MM.1S (cell line): ENCODE results near the gene SLC7A8.

Experiments used
- DNase-seq: peaks from one replicate; pipeline ENCODE4 v3.0.0-alpha.2; 2015
- H2AFZ ChIP-seq: fragments of 300-600 bp; sonication (generic); 2 replicates; pipeline ENCODE4 v1.6.0; 2016; ENCODE audit warnings: antibody characterized with exemption, low read length
- H3F3A ChIP-seq: fragments of 300-600 bp; sonication (generic); 2 replicates; pipeline ENCODE4 v1.6.1; 2016; ENCODE audit warnings: mild to moderate bottlenecking, antibody characterized with exemption, low read length, moderate library complexity, mixed read lengths; ENCODE audit not compliant: insufficient read depth
- H3K27ac ChIP-seq: fragments of 300-600 bp; sonication (generic); 2 replicates; pipeline ENCODE4 v1.5.1; 2016; ENCODE audit warnings: mild to moderate bottlenecking, low read length
- H3K27me3 ChIP-seq: fragments of 300-600 bp; sonication (generic); replicated peaks from 2 replicates; pipeline ENCODE4 v1.6.0; 2016; ENCODE audit warnings: low read length; ENCODE audit not compliant: insufficient read depth
- H3K36me3 ChIP-seq: fragments of 300-600 bp; sonication (generic); replicated peaks from 2 replicates; pipeline ENCODE4 v1.6.1; 2016; ENCODE audit warnings: mild to moderate bottlenecking, low read length, mixed read lengths; ENCODE audit not compliant: insufficient read depth
- H3K4me1 ChIP-seq: fragments of 300-600 bp; sonication (generic); 2 replicates; pipeline ENCODE4 v1.6.1; 2016; ENCODE audit warnings: low read length, mixed read lengths
- H3K4me2 ChIP-seq: fragments of 300-600 bp; sonication (generic); 2 replicates; pipeline ENCODE4 v1.6.0; 2016; ENCODE audit warnings: low read depth, low read length
- H3K4me3 ChIP-seq: fragments of 300-600 bp; sonication (generic); 2 replicates; pipeline ENCODE4 v1.5.1; 2016; ENCODE audit warnings: low read length, mixed read lengths
- H3K79me2 ChIP-seq: fragments of 300-600 bp; sonication (generic); 2 replicates; pipeline ENCODE4 v1.6.1; 2016; ENCODE audit warnings: mixed run types, low read length, mixed read lengths
- H3K9ac ChIP-seq: fragments of 300-600 bp; sonication (generic); 2 replicates; pipeline ENCODE4 v1.6.1; 2016; ENCODE audit warnings: low read length, mixed read lengths
- H3K9me2 ChIP-seq: fragments of 300-600 bp; sonication (generic); replicated peaks from 2 replicates; pipeline ENCODE4 v1.6.1; 2016; ENCODE audit warnings: mild to moderate bottlenecking, low read length, mixed read lengths; ENCODE audit not compliant: insufficient read depth
- H3K9me3 ChIP-seq: fragments of 300-600 bp; sonication (generic); replicated peaks from 2 replicates; pipeline ENCODE4 v1.6.1; 2016; ENCODE audit warnings: mild to moderate bottlenecking, low read length, mixed read lengths; ENCODE audit not compliant: insufficient read depth
- H4K20me1 ChIP-seq: fragments of 300-600 bp; sonication (generic); 2 replicates; pipeline ENCODE4 v1.6.1; 2016; ENCODE audit warnings: mild to moderate bottlenecking, low read length, moderate library complexity, mixed read lengths; ENCODE audit not compliant: insufficient read depth
- EZH2 ChIP-seq: fragments of 300-600 bp; sonication (generic); optimal IDR thresholded peaks from 2 replicates; pipeline ENCODE3; 2017; ENCODE audit warnings: low read depth, mild to moderate bottlenecking, antibody characterized with exemption, low read length, mixed read lengths
- EZH2phosphoT487 ChIP-seq: fragments of 300-600 bp; sonication (generic); IDR thresholded peaks from 2 replicates; pipeline ENCODE4 v1.6.1; 2018; ENCODE audit warnings: antibody characterized with exemption, low read length
- TF ChIP-seq, protein P1 (sequence below): fragments of 300-600 bp; sonication (generic); IDR thresholded peaks from 2 replicates; pipeline ENCODE4 v1.5.1; 2016; ENCODE audit warnings: antibody characterized with exemption, low read length, mixed read lengths

SLC7A8 gene

DNA sequence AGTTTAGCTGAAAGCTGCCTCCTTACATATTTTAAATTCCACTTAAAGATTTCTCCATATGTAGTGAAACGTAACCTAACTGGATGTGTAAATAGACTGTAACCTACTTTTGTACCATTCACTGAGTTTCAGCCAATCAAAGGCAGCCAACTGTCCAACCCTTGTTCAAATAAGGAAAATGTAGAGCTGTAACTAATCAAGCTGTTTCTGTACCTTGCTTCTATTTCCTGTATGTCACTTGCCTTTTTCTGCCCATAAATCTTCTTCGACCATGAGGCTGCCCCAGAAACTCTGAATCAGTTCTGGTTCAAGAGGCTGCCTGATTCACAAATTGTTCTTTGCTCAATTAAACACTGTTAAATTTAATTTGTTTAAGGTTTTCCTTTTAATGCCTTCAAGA lies 6.3 kb downstream of the SLC7A8 start:
- Histone ChIP-seq H3F3A (no peaks in the 10 kb centered on the region), H3K4me1 (no peaks in the 10 kb centered on the region), H3K9ac (no peak overlapping the region), H3K4me3 (no peak overlapping the region), H3K79me2 (no peaks in the 10 kb centered on the region), H3K9me3 (no peaks in the 10 kb centered on the region), H3K36me3 (no peaks in the 10 kb centered on the region), H3K27me3 (no peaks in the 10 kb centered on the region), H3K27ac (no peak overlapping the region), H2AFZ (no peak overlapping the region), H3K4me2 (no peak overlapping the region), H4K20me1 (no peaks in the 10 kb centered on the region), H3K9me2 (no peaks in the 10 kb centered on the region)
- no peak for DNase-seq
- TF ChIP-seq EZH2 (no peak), EZH2phosphoT487 (no peak)
- TF ChIP-seq, protein P1, sequence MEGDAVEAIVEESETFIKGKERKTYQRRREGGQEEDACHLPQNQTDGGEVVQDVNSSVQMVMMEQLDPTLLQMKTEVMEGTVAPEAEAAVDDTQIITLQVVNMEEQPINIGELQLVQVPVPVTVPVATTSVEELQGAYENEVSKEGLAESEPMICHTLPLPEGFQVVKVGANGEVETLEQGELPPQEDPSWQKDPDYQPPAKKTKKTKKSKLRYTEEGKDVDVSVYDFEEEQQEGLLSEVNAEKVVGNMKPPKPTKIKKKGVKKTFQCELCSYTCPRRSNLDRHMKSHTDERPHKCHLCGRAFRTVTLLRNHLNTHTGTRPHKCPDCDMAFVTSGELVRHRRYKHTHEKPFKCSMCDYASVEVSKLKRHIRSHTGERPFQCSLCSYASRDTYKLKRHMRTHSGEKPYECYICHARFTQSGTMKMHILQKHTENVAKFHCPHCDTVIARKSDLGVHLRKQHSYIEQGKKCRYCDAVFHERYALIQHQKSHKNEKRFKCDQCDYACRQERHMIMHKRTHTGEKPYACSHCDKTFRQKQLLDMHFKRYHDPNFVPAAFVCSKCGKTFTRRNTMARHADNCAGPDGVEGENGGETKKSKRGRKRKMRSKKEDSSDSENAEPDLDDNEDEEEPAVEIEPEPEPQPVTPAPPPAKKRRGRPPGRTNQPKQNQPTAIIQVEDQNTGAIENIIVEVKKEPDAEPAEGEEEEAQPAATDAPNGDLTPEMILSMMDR, result no peak

DNA sequence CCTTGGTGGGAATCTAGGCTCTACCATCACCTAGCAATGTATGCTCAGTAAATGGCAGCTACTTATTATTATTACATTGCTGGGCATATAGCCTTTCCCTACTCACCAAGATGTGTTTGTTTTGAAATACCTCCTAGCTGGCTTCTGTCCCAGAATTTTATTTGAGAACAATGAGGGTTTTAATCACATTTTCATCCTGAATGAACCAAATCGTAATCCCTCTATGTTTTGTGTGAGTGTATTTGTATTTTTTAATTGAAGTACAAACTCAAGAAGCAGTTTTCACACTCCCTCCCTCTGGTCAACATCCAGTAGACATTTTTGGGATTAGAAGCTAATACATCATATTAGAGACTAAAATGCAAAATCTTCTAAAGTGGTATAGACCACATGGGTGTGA lies 7.6 kb downstream of the SLC7A8 start:
- DNase-seq, result no peak
- Histone ChIP-seq H3F3A (no peaks in the 10 kb centered on the region), H4K20me1 (no peaks in the 10 kb centered on the region), H3K27me3 (no peaks in the 10 kb centered on the region), H3K4me2 (no peak overlapping the region), H3K36me3 (no peaks in the 10 kb centered on the region), H3K9me3 (no peaks in the 10 kb centered on the region), H3K79me2 (no peaks in the 10 kb centered on the region), H3K27ac (no peak overlapping the region), H3K4me1 (no peaks in the 10 kb centered on the region), H2AFZ (no peak overlapping the region), H3K9ac (no peak overlapping the region), H3K4me3 (no peak overlapping the region), H3K9me2 (no peaks in the 10 kb centered on the region)
- TF ChIP-seq EZH2phosphoT487 (no peak), EZH2 (no peak)
- TF ChIP-seq, protein P1, result no peak

DNA sequence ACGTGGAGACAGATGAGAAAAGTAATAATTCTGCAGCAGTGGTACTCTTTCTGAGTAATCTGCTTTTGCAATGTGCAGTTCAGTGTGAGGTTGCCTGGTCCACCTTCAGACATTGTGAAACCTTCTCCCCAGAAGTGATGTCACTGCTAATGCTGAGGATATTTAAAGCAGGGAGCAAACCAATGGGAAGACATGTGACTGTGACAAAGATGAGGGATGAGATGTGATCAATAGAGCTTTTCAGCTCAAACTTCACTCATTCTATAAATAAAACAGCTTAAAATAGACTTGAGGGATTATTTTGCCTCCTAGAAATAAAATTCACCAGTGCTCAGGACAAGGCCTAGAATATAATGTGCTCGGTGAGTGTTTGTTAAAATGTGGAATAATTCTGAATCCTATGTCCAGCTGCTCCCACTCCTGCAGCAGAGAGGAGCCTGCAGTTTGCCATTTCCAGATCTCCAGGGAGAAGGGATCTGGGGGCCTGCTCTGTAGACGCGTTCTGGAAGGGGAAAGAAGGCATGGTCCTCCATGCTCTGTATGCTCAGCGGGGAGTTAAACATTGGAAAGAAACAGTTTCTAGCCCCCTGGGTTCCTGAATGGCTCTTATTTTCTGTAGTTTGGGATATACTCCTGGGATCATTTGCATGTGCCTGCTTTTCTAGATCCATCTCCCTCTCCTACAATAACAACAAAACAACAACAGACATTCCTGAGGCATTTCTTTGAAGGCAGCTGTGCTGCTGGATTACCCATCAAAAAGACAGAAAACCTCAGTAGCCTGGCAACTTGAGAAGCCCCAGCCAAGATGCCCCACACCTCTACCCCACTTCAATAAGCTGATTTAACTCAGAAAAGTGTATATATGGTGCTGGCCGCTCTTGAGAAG lies 8.9 kb downstream of the SLC7A8 start:
- no peaks in the 10 kb centered on the region for H3K9me2 ChIP-seq
- H3K27me3 ChIP-seq, result no peaks in the 10 kb centered on the region
- H3K79me2 ChIP-seq, result no peaks in the 10 kb centered on the region
- no peaks in the 10 kb centered on the region for H3K36me3 ChIP-seq
- no peaks in the 10 kb centered on the region for H3K9me3 ChIP-seq
- TF ChIP-seq, protein P1, result no peak
- TF ChIP-seq EZH2 (no peak), EZH2phosphoT487 (no peak)
- H2AFZ ChIP-seq, result no peak overlapping the region
- no peak overlapping the region for H3K9ac ChIP-seq
- no peak overlapping the region for H3K27ac ChIP-seq
- H3K4me3 ChIP-seq, result no peak overlapping the region
- no peaks in the 10 kb centered on the region for H3F3A ChIP-seq
- no peak for DNase-seq
- H3K4me1 ChIP-seq, result no peaks in the 10 kb centered on the region
- H3K4me2 ChIP-seq, result no peak overlapping the region
- no peaks in the 10 kb centered on the region for H4K20me1 ChIP-seq
